DLD1 (cell line): ENCODE measurements around the gene ZRANB3.
"Not testable (repeated sequence)": the region's sequence is repeated elsewhere in the genome, so short reads cannot be mapped to it uniquely, and the experiment has no call there.

Experiments
- in situ Hi-C: cut with HindIII; loops from 2 replicates; pipeline ENCODE4 v1.10.0; 2017; ENCODE audit warnings: low sequenced_read_pairs

Gene ZRANB3

GRCh38 chr2:135149251-135149650 is 381.8 kb downstream of the ZRANB3 start:
- in situ Hi-C loops = no loop called here

- in situ Hi-C loops = no loop called here
These were observed 386.7 kb downstream of the ZRANB3 start for GRCh38 chr2:135144343-135144742.

- in situ Hi-C loops = no loop called here
These were observed 388.7 kb downstream of the ZRANB3 start for GRCh38 chr2:135142323-135142722.

GRCh38 chr2:135140606-135141005 is 390.4 kb downstream of the ZRANB3 start:
- in situ Hi-C loops = no loop called here

GRCh38 chr2:135132314-135132713 is 398.7 kb downstream of the ZRANB3 start:
- in situ Hi-C loops = no loop called here

GRCh38 chr2:135130751-135131150 is 400.3 kb downstream of the ZRANB3 start:
- in situ Hi-C loops = no loop called here

GRCh38 chr2:135125940-135126339 is 405.1 kb downstream of the ZRANB3 start:
- in situ Hi-C loops = no loop called here

- in situ Hi-C loops = no loop called here
These were observed 405.8 kb downstream of the ZRANB3 start for GRCh38 chr2:135124924-135125886.

GRCh38 chr2:135121658-135122039 is 409.4 kb downstream of the ZRANB3 start:
- in situ Hi-C loops = not testable (repeated sequence)

- in situ Hi-C loops = no loop called here
These were observed 409.9 kb downstream of the ZRANB3 start for GRCh38 chr2:135121016-135121657.

GRCh38 chr2:135119582-135119981 is 411.4 kb downstream of the ZRANB3 start:
- in situ Hi-C loops = no loop called here

GRCh38 chr2:135113322-135113721 is 417.7 kb downstream of the ZRANB3 start:
- in situ Hi-C loops = no loop called here

- in situ Hi-C loops = not testable (repeated sequence)
These were observed 425.3 kb downstream of the ZRANB3 start for GRCh38 chr2:135105513-135106316.

- in situ Hi-C loops = no loop called here
These were observed 427.2 kb downstream of the ZRANB3 start for GRCh38 chr2:135103843-135104242.

- in situ Hi-C loops = no loop called here
These were observed 431.1 kb downstream of the ZRANB3 start for GRCh38 chr2:135099802-135100483.

- in situ Hi-C loops = no loop called here
These were observed 433.3 kb downstream of the ZRANB3 start for GRCh38 chr2:135097532-135098231.

GRCh38 chr2:135096665-135097446 is 434.2 kb downstream of the ZRANB3 start:
- in situ Hi-C loops = no loop called here

GRCh38 chr2:135095591-135095990 is 435.4 kb downstream of the ZRANB3 start:
- in situ Hi-C loops = no loop called here

- in situ Hi-C loops = no loop called here
These were observed 436.5 kb downstream of the ZRANB3 start for GRCh38 chr2:135094508-135094907.
